HG02759 (cell line): ENCODE results near the gene RBL1.
"Not testable (repeated sequence)": the region's sequence is repeated elsewhere in the genome, so short reads cannot be mapped to it uniquely, and the experiment has no call there.

ENCODE experiments used
- ATAC-seq: cut with Tn5 transposase; IDR thresholded peaks from one replicate; pipeline ENCODE4 v1.9.1; 2021; ENCODE audit warnings: mild to moderate bottlenecking, moderate library complexity; ENCODE audit not compliant: unreplicated experiment

RBL1 gene

GRCh38 chr20:36998652-36999051 lies 97.1 kb downstream of the RBL1 start:
- ATAC-seq, result no peak

- ATAC-seq, result no peak
Observed at GRCh38 chr20:36997121-36997520, 98.7 kb downstream of the RBL1 start.

GRCh38 chr20:36994221-36994620 lies 101.6 kb downstream of the RBL1 start:
- ATAC-seq, result not testable (repeated sequence)

GRCh38 chr20:36992802-36993334 lies 102.9 kb downstream of the RBL1 start:
- ATAC-seq, result no peak

GRCh38 chr20:36991703-36992102 lies 104.1 kb downstream of the RBL1 start:
- ATAC-seq, result no peak

- ATAC-seq, result no peak
Observed at GRCh38 chr20:36989797-36990196, 106.0 kb downstream of the RBL1 start.

GRCh38 chr20:36988494-36988966 lies 107.3 kb downstream of the RBL1 start:
- no peak for ATAC-seq

GRCh38 chr20:36984257-36984638 lies 111.5 kb downstream of the RBL1 start:
- no peak for ATAC-seq

- ATAC-seq, result no peak
Observed at GRCh38 chr20:36975099-36975818, 120.5 kb downstream of the RBL1 start.

GRCh38 chr20:36974660-36975059 lies 121.1 kb downstream of the RBL1 start:
- ATAC-seq, result no peak

GRCh38 chr20:36971103-36971502 lies 124.7 kb downstream of the RBL1 start:
- ATAC-seq, result no peak

- ATAC-seq, result no peak
Observed at GRCh38 chr20:36969478-36970186, 126.2 kb downstream of the RBL1 start.

- no peak for ATAC-seq
Observed at GRCh38 chr20:36969051-36969450, 126.7 kb downstream of the RBL1 start.

GRCh38 chr20:36967636-36968035 lies 128.2 kb downstream of the RBL1 start:
- ATAC-seq, result no peak

GRCh38 chr20:36966965-36967364 lies 128.8 kb downstream of the RBL1 start:
- ATAC-seq, result not testable (repeated sequence)

- not testable (repeated sequence) for ATAC-seq
Observed at GRCh38 chr20:36962354-36962941, 133.3 kb downstream of the RBL1 start.

GRCh38 chr20:36959242-36959641 lies 136.6 kb downstream of the RBL1 start:
- no peak for ATAC-seq

GRCh38 chr20:36957875-36958667 lies 137.7 kb downstream of the RBL1 start:
- ATAC-seq, result no peak

GRCh38 chr20:36956674-36957073 lies 139.1 kb downstream of the RBL1 start:
- no peak for ATAC-seq

GRCh38 chr20:36956016-36956415 lies 139.8 kb downstream of the RBL1 start:
- no peak for ATAC-seq
